ENCODE measurements around the gene FCHSD1. TPM values are rescaled to one million over a fixed set of nuclear protein-coding genes. Genes with fewer than 3 reads are reported as not detected.

FCHSD1 gene
- total RNA-seq, 4 donors from 2014 or later = 10.7 to 53.4 (median 34.5) TPM

DNA sequence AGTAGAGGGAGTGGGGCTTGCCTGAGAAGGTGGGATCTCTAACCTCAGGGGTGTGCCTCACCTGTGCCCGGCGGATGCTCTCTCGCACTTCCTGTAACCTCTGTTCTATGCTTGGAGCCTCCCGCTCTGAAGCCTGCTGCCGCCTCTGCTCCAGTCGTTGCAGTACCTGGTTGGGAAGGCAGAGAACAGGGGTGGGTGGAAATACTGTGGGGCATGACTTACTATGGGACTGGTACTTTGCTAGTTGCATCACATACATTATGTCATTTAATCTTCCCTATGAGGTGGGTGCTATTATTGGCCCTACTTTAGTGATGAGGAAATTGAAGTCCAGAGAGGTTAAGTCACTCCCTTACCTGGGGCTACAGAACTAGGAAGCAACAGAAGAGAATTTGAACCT is 5.2 kb downstream of the FCHSD1 start:
- no peak for TF ChIP-seq EP300 (IDR thresholded peaks at IDR 0.05)
- TF ChIP-seq, protein P1, sequence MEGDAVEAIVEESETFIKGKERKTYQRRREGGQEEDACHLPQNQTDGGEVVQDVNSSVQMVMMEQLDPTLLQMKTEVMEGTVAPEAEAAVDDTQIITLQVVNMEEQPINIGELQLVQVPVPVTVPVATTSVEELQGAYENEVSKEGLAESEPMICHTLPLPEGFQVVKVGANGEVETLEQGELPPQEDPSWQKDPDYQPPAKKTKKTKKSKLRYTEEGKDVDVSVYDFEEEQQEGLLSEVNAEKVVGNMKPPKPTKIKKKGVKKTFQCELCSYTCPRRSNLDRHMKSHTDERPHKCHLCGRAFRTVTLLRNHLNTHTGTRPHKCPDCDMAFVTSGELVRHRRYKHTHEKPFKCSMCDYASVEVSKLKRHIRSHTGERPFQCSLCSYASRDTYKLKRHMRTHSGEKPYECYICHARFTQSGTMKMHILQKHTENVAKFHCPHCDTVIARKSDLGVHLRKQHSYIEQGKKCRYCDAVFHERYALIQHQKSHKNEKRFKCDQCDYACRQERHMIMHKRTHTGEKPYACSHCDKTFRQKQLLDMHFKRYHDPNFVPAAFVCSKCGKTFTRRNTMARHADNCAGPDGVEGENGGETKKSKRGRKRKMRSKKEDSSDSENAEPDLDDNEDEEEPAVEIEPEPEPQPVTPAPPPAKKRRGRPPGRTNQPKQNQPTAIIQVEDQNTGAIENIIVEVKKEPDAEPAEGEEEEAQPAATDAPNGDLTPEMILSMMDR (IDR thresholded peaks at IDR 0.05) = no peak
- TF ChIP-seq POLR2A (IDR thresholded peaks at IDR 0.05) = no peak
- no peak for DNase-seq (ENCODE audit: low spot score in 2 of 2)
- no peaks in the 10 kb centered on the region for H3K27me3 ChIP-seq
- 90 to 93% methylated on average over 6 of the region's 6 CpGs for WGBS, 2 donors
- no peak overlapping the region for H3K4me3 ChIP-seq
- H3K27ac ChIP-seq = no peak overlapping the region
- peaks cover 0 to 78% (median 0%) of the 10 kb centered on the region in 3 donors for H3K36me3 ChIP-seq
- H3K9me3 ChIP-seq = no peaks in the 10 kb centered on the region
- H3K4me1 ChIP-seq = peaks cover 0 to 13% (median 6%) of the 10 kb centered on the region in 4 donors

DNA sequence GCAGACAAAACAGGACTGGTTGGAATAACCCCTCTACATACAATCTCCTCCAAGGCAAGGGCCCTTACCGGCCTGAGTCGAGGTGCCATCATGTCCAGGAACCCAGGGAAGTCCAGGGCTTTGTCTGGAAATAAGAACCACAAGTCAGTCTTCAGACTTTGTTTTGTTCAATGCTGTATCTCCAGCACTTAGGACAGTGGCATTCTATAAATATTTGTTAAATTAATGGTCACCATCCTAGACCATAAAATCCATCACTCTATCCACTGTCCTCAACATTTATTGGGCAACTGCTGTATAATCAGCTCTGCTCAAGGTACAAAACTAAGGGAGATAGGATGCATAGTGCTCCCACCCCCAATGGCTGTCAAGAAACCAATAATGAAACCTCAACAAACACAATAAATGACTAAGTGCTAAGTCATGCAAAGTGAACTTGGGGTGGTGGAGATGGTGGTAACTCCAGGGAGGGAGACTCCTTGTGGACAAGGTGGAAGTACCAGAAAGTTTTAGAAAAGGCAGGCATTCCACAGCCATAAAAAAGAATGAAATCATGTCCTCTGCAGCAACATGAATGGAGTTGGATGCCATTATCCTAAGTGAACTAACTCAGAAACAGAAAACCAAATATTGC is 9.5 kb downstream of the FCHSD1 start:
- WGBS, 2 donors = 82 to 91% methylated on average over 2 of the region's 2 CpGs
- no peak overlapping the region for H3K4me3 ChIP-seq
- no peaks in the 10 kb centered on the region for H3K27me3 ChIP-seq
- H3K4me1 ChIP-seq = peaks cover 0 to 16% (median 9%) of the 10 kb centered on the region in 4 donors
- no peak overlapping the region for H3K27ac ChIP-seq
- no peaks in the 10 kb centered on the region for H3K9me3 ChIP-seq
- peaks cover 0 to 68% (median 0%) of the 10 kb centered on the region in 3 donors for H3K36me3 ChIP-seq
- TF ChIP-seq, protein P1 (IDR thresholded peaks at IDR 0.05) = no peak
- no peak for DNase-seq (ENCODE audit: low spot score in 2 of 2)

DNA sequence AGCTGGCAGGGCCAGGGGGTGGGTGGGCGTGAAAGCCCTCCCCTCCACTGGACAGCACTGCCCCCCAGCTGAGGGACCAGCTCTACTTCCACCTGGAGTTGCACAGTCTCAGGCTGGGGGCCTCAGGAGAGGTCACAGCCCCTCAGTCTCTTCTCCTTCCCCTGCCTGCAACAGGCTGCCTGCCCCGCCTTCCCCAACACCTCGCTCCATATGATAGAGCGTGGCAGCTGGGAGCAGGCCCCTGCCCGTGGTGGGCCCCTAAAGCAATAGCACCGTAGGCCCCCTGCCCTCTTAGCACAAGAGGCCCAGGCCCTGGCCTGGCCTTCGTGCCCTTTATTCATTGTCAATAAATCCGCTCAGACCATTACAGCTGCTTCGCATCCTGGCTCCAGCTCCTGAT is 10.5 kb downstream of the FCHSD1 start:
- H3K27me3 ChIP-seq = no peaks in the 10 kb centered on the region

DNA sequence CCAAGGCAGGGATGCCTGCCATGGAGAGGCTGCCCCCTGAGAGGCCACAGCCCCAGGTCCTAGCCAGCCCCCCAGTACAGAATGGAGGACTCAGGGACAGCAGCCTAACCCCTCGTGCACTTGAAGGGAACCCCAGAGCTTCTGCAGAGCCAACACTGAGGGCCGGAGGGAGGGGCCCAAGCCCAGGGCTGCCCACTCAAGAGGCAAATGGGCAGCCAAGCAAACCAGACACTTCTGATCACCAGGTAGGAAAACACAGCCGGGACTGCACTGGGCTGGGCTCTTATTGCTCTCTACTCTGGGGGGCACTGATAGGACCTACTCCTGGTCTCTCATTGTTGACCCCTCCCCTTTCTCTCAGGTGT is 11.2 kb downstream of the FCHSD1 start:
- H3K36me3 ChIP-seq = peaks cover 0 to 50% (median 0%) of the 10 kb centered on the region in 3 donors

More for the DNA sequence above, 10.5 kb downstream of the FCHSD1 start:
- TF ChIP-seq, protein P1 (IDR thresholded peaks at IDR 0.05) = no peak
- TF ChIP-seq EP300 (IDR thresholded peaks at IDR 0.05) (no peak), POLR2A (IDR thresholded peaks at IDR 0.05) (no peak)
- 79 to 88% methylated on average over 7 to 9 of the region's 9 CpGs for WGBS, 2 donors
- no peak overlapping the region for H3K27ac ChIP-seq
- H3K4me3 ChIP-seq = no peak overlapping the region
- peaks cover 0 to 21% (median 14%) of the 10 kb centered on the region in 4 donors for H3K4me1 ChIP-seq
- no peak for DNase-seq (ENCODE audit: low spot score in 2 of 2)
- H3K9me3 ChIP-seq = no peaks in the 10 kb centered on the region
- H3K36me3 ChIP-seq = peaks cover 0 to 57% (median 0%) of the 10 kb centered on the region in 3 donors

More for the DNA sequence above, 11.2 kb downstream of the FCHSD1 start:
- DNase-seq (ENCODE audit: low spot score in 2 of 2) = no peak
- Histone ChIP-seq H3K4me1 (peaks cover 0 to 28% (median 20%) of the 10 kb centered on the region in 4 donors), H3K27me3 (no peaks in the 10 kb centered on the region), H3K27ac (no peak overlapping the region), H3K4me3 (no peak overlapping the region), H3K9me3 (no peaks in the 10 kb centered on the region)
- 85 to 92% methylated on average over 3 of the region's 3 CpGs for WGBS, 2 donors
- TF ChIP-seq POLR2A (IDR thresholded peaks at IDR 0.05) (no peak), EP300 (IDR thresholded peaks at IDR 0.05) (no peak)
- TF ChIP-seq, protein P1 (IDR thresholded peaks at IDR 0.05) = no peak
